DMS 273 (cell line): ENCODE measurements around the gene TMEM250.
A peak's percentile ranks its signal among the peaks of the same experiment; 100 is the strongest.
"Not testable (repeated sequence)": the region's sequence is repeated elsewhere in the genome, so short reads cannot be mapped to it uniquely, and the experiment has no call there.

Experiments used
- DNase-seq: peaks from one replicate; lab custom pipeline; 2025; ENCODE audit not compliant: unreplicated experiment; lab: John Stamatoyannopoulos, UW

TMEM250 gene, protein sequence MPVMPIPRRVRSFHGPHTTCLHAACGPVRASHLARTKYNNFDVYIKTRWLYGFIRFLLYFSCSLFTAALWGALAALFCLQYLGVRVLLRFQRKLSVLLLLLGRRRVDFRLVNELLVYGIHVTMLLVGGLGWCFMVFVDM

DNA sequence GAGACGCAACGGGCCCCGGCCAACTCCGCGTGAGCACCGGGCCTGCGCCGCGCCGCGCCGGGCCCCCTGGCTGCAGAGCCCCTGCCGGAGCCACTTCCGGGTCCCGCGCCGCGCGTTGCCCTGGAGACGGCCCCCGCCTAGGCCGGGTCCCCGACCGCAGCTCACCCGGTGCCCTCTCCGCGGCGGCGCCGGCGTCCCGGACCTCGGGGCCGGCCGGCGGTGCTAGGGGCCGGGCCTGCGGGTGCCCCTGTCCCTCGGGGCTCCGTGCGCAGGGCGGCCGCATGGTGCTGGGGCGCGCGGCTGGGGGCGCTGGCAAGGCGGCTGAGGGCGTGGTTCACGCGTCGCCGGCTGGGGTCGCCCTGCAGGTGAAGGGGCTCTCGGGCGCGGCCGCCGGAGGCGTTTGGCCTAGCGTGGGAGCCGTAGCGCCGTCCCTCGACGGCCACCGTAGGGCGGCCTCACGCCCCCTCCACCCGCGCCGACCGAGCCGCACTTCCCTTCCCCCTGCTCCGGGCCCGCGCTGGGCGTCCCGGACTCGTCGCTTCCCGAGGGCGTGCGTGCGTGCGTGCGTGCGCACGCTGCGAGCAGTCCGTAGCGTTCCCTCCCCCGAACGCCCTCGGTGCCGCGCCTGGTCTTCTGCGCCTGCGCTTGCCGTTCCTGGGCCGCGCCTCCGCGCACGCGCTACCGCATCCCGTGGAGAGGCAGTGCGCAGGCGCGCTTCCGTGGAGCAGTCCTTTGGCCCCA lies at the start of gene TMEM250:
TSS of gene TMEM250 (minus strand) at position 556 of the 741 bp plus-strand sequence. CDS start 1,975 bp downstream, outside the sequence.
- peak; percentile 97 for DNase-seq

DNA sequence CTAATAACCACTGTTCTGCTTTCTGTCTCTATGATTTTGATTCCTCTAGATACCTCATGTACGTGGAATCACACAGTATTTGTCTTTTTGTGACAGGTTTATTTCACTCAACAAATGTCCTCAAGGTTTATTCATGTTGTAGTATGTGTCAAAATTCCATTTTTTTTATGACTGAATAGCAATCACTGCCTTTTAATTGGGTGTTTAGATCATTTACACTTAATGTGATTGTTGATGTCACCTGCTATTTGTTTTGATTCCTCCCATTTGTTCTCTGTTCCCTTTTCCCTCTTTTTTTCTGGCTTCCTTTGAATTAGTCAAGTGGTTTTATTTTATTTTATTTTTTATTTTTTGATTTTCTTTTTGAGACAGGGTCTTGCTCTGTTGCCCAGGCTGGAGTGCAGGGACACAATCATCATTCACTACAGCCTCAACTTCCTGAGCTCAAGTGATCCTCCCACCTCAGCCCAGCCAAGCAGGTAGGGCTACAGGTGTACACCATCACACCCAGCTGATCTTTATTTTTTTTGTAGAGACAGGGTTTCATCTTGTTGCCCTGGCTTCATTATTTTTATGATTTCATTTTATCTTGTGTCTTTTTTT lies 44.7 kb upstream of the TMEM250 start:
- no peak for DNase-seq

- DNase-seq, result no peak
Measured at GRCh38 chr9:136160995-136161610, 42.4 kb upstream of the TMEM250 start.

- no peak for DNase-seq
Measured at GRCh38 chr9:136160381-136160841, 41.7 kb upstream of the TMEM250 start.

DNA sequence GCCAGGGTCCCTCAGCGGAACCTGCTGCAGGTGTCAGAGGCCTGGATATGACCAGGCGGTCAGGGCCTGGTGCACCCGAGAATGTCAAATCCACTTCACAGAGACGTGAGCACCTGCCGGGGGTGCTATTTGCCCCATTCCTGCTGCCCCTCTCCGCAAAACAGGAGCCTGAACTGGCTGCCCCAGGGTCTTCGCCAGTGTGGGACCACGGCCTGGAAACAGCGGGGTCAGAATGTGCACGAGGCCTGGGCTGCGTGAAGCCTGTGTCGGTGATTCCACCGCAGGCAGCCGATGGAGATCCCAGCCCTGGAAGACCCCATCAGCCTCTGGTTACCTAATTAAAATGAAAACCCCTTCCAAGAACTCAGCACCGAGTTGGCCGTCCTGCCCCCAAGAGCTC lies 41.2 kb upstream of the TMEM250 start:
- no peak for DNase-seq

GRCh38 chr9:136157477-136158265 lies 39.0 kb upstream of the TMEM250 start:
- DNase-seq, result no peak

GRCh38 chr9:136156209-136157120 lies 37.8 kb upstream of the TMEM250 start:
- DNase-seq, result peak; percentile 46

DNA sequence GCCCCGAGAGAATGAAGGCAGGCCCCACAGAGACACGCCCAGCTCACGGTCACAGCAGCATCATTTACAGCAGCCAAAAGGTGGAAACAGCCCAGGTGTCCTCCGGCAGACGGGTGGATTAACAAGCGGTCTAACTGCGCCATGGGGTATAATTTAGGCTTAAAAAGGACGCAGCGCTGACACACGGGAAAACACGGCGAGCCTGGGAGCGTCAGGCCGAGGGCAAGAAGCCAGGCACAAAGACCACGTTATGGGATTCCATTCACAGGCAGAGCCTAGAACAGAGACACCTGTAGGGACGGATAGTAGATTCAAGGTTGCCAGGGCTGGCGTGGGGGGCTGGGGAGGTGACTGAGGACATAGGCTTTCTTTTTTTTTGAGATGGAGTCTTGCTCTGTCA lies 36.9 kb upstream of the TMEM250 start:
- DNase-seq, result no peak

- DNase-seq, result no peak
Measured at GRCh38 chr9:136154943-136155342, 36.3 kb upstream of the TMEM250 start.

DNA sequence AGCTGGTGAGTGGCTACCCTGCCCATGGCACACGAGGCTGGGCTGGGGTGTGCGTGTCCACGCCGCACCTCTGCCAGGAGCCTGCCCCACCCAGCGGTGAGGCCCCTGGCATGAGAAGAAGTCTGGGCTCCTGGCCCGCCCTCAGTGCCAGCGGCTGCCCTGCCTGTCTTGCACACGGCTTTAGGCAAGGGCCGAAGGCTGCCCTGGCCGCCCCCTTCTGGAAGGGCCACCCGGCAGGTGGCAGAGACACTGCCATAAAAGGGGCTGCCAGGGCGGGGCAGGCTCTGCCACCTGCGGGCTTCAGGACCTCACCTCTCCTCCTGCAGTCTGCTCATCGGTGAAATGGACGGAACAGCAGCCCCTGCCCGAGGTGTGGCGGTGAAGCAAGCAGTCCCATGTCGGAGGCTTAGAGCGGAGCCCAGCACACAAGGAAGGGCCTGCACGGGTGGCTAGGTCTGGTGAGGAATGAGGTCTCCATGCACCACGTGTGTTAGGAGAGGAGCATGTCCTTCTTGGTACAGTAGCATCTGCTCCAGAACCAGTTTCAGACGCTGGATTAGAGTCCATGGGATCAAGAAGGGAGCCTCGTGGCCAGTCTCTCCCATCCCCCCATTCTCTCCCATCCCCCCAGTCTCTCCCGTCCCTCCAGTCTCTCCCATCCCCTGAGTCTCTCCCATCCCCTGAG lies 34.8 kb upstream of the TMEM250 start:
- DNase-seq, result peak; percentile 41

DNA sequence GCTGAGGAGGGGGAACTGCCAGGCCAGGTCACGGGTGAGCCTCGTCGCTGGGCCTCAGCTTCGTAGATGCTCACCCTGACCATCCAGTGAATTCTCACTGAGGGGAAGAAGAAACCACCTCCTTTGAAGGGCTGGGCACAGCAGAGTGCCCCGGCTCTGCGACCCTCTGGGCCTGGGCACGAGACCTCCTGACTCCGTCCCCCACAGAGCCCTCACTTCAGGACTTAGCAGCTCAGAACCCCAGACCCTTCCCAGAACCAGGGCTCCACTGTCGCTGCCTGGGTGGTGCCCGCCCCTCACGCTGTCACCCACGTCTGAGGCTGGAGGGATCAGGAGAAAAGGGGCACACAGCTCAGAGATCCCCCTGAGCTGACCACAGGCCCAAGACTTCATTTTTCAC lies 34.3 kb upstream of the TMEM250 start:
- DNase-seq, result no peak

DNA sequence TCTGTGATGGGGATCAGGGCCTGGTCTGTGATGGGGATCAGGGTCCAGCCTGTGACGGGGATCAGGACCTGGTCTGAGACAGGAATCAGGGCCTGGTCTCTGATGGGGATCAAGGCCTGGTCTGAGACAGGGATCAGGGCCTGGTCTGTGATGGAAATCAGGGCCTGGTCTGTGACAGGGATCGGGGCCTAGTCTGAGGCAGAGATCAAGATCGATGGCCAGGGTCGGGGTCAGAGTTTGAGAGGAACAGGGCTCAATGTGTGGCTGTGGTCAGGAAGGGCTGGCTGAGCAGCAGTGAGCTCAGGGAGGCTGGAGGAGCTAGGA lies 33.8 kb upstream of the TMEM250 start:
- no peak for DNase-seq

DNA sequence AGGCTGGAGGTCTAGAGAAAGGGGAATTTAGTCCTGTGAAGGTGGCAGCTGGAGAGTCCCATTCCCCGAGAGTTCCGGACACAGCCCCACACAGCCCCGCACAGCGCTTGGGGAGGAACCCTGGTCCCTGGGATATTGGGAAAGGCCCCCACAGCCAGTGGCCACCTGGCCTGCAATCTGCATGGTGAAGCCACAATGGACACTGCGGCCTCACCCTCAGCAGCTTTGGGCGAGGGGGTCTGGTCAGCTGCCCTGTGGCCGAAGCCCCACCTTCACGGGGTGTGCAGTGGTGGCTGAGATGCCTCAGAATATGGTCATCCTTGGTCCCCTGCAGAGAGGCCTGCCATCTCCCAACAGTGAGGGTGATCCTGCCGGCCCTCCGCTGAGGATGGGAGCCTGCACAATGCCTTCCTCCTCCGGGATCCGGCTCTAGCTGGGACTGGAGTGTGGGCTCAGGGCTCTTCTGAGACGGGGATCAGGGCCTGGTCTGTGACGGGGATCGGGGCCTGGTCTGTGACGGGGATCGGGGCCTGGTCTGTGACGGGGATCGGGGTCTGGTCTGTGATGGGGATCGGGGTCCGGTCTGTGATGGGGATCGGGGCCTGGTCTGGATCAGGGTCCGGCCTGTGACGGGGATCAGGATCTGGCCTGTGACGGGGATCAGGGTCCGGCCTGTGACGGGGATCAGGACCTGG lies 33.3 kb upstream of the TMEM250 start:
- DNase-seq, result no peak

- DNase-seq, result no peak
Measured at GRCh38 chr9:136151214-136151804, 32.6 kb upstream of the TMEM250 start.

DNA sequence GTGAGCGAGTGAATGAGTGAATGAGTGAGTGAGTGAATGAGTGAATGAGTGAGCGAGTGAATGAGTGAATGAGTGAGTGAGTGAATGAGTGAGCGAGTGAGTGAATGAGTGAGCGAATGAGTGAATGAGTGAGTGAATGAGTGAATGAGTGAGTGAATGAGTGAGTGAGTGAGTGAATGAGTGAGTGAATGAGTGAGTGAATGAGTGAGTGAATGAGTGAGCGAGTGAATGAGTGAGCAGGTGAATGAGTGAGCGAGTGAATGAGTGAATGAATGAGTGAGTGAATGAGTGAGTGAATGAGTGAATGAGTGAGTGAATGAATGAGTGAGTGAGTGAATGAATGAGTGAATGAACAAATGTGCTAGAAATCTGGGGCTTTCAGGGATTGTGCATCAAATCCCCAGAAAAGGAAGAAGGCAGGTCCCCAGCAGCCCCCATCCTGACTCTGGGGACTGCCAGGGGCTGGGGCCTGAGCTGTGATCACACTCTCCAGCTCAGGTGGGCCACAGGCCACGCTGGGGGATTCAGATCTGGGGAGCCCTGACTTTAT lies 32.1 kb upstream of the TMEM250 start:
- DNase-seq, result not testable (repeated sequence)

GRCh38 chr9:136149853-136150252 lies 31.2 kb upstream of the TMEM250 start:
- DNase-seq, result no peak

GRCh38 chr9:136149337-136149736 lies 30.7 kb upstream of the TMEM250 start:
- no peak for DNase-seq

GRCh38 chr9:136148766-136149165 lies 30.1 kb upstream of the TMEM250 start:
- no peak for DNase-seq
